SK-N-SH (cell line): ENCODE data around the gene TNIP2. TPM values are rescaled to one million over a fixed set of nuclear protein-coding genes. Genes with fewer than 3 reads are reported as not detected.

Experiments
- CTCF ChIA-PET: fragments of 300-600, 350-600 bp; formaldehyde crosslinking; extraction: SDS; loops from one replicate; lab custom pipeline; 2021; lab: Yijun Ruan, JAX
- POLR2A ChIA-PET: fragments of 350-600 bp; sonication (Branson Sonifier 250); formaldehyde crosslinking; extraction: SDS; loops from one replicate; lab custom pipeline; 2020; ENCODE audit warnings: antibody characterized with exemption, inconsistent platforms; lab: Yijun Ruan, JAX
- DNase-seq: peaks from one replicate; pipeline ENCODE4 v3.0.0; 2012
- H2AFZ ChIP-seq: fragments of 200-600 bp; sonication (generic); 2 replicates; pipeline ENCODE4 v1.8.1; 2016; ENCODE audit warnings: antibody characterized with exemption, mild to moderate bottlenecking, low read depth
- H3F3A ChIP-seq: fragments of 200-600 bp; sonication (generic); replicated peaks from 2 replicates; pipeline ENCODE3; 2016; ENCODE audit warnings: antibody characterized with exemption, mild to moderate bottlenecking; ENCODE audit not compliant: insufficient read depth
- H3K27ac ChIP-seq, 2 experiments: fragments of 200-500 bp in 1 of 2; fragments of 200-600 bp in 1 of 2; sonication (Bioruptor generic) in 1 of 2; sonication (generic), shearing (Covaris generic) in 1 of 2; 2 replicates each; pipeline versions ENCODE4 v1.5.1 to v1.6.1; 2014 to 2016; ENCODE audit warnings: low read depth in 2 of 2, inconsistent platforms in 1 of 2, low read length in 1 of 2, mild to moderate bottlenecking in 1 of 2, mixed read lengths in 1 of 2
- H3K27me3 ChIP-seq: fragments of 200-600 bp; sonication (generic), shearing (Covaris generic); 2 replicates; pipeline ENCODE4 v1.6.1; 2016; ENCODE audit warnings: mixed run types; ENCODE audit not compliant: insufficient read depth
- H3K36me3 ChIP-seq, 2 experiments: fragments of 200-500 bp in 1 of 2; fragments of 200-600 bp in 1 of 2; sonication (Bioruptor generic) in 1 of 2; sonication (generic) in 1 of 2; replicated peaks in 1 of 2; 2 replicates each; pipeline versions ENCODE3 to v1.5.1; 2014 to 2016; ENCODE audit warnings: low read length in 1 of 2, mild to moderate bottlenecking in 1 of 2; ENCODE audit not compliant: insufficient read depth in 2 of 2, control insufficient read depth in 1 of 2
- H3K4me1 ChIP-seq, 2 experiments: fragments of 200-500 bp in 1 of 2; fragments of 200-600 bp in 1 of 2; sonication (Bioruptor generic) in 1 of 2; sonication (generic), shearing (Covaris generic) in 1 of 2; 2 replicates each; pipeline versions ENCODE4 v1.5.1 to v1.6.1; 2014 to 2016; ENCODE audit warnings: low read depth in 1 of 2, low read length in 1 of 2, mixed run types in 1 of 2; ENCODE audit not compliant: insufficient read depth in 2 of 2, control insufficient read depth in 1 of 2
- H3K4me2 ChIP-seq: fragments of 200-600 bp; sonication (generic), shearing (Covaris generic); 2 replicates; pipeline ENCODE4 v1.6.1; 2017; ENCODE audit warnings: mixed run types
- H3K4me3 ChIP-seq, 2 experiments: fragments of 200-500 bp in 1 of 2; fragments of 200-600 bp in 1 of 2; sonication (Bioruptor generic) in 1 of 2; sonication (generic), shearing (Covaris generic) in 1 of 2; 2 replicates each; pipeline versions ENCODE4 v1.5.1 to v1.8.1; 2014 to 2016; ENCODE audit warnings: low read depth in 2 of 2, inconsistent platforms in 1 of 2, low read length in 1 of 2, mild to moderate bottlenecking in 1 of 2, mixed read lengths in 1 of 2, moderate library complexity in 1 of 2
- H3K79me2 ChIP-seq: fragments of 200-600 bp; sonication (generic); 2 replicates; pipeline ENCODE4 v1.8.1; 2017; ENCODE audit warnings: mild to moderate bottlenecking; ENCODE audit not compliant: insufficient read depth
- H3K9ac ChIP-seq: fragments of 200-600 bp; sonication (generic); 2 replicates; pipeline ENCODE4 v1.6.1; 2017; ENCODE audit warnings: mixed run types
- H3K9me2 ChIP-seq: fragments of 200-600 bp; sonication (generic); 2 replicates; pipeline ENCODE4 v1.6.1; 2017; ENCODE audit warnings: mixed run types
- H3K9me3 ChIP-seq: fragments of 200-600 bp; sonication (generic); 2 replicates; pipeline ENCODE4 v1.6.1; 2017; ENCODE audit warnings: mixed run types, mild to moderate bottlenecking, moderate library complexity
- H4K20me1 ChIP-seq: fragments of 200-600 bp; sonication (generic); 2 replicates; pipeline ENCODE4 v1.6.1; 2017; ENCODE audit warnings: mild to moderate bottlenecking, mixed run types; ENCODE audit not compliant: insufficient read depth
- CHD2 ChIP-seq: fragments of 150-350 bp; IDR thresholded peaks from 2 replicates; pipeline ENCODE4 v1.6.1; 2018; ENCODE audit warnings: low read length; ENCODE audit not compliant: partially characterized antibody
- ELF1 ChIP-seq: IDR thresholded peaks from 2 replicates; pipeline ENCODE4 v1.4.0; 2012
- EP300 ChIP-seq, 2 experiments: IDR thresholded peaks; 2 replicates each; pipeline versions ENCODE4 v1.4.0 to v1.6.1; 2012; ENCODE audit warnings: borderline replicate concordance in 1 of 2, low read depth in 1 of 2, low read length in 1 of 2
- EZH2phosphoT487 ChIP-seq: fragments of 200-600 bp; sonication (generic); IDR thresholded peaks from 2 replicates; pipeline ENCODE4 v1.6.1; 2017; ENCODE audit warnings: low read depth, mixed run types, mild to moderate bottlenecking, antibody characterized with exemption, moderate library complexity, borderline replicate concordance
- FOSL2 ChIP-seq: IDR thresholded peaks from 2 replicates; pipeline ENCODE4 v1.4.0; 2012; ENCODE audit warnings: low read depth, mild to moderate bottlenecking, moderate library complexity, borderline replicate concordance
- FOXM1 ChIP-seq: IDR thresholded peaks from 2 replicates; pipeline ENCODE4 v1.4.0; 2012; ENCODE audit warnings: low read depth, mild to moderate bottlenecking
- GABPA ChIP-seq: IDR thresholded peaks from 2 replicates; pipeline ENCODE4 v1.4.0; 2012; ENCODE audit warnings: low read depth, mild to moderate bottlenecking
- MAX ChIP-seq: IDR thresholded peaks from 2 replicates; pipeline ENCODE4 v1.4.0; 2012; ENCODE audit warnings: low read depth
- MEF2A ChIP-seq: IDR thresholded peaks from 2 replicates; pipeline ENCODE4 v1.4.0; 2012; ENCODE audit warnings: low read depth, borderline replicate concordance
- NFIC ChIP-seq: IDR thresholded peaks from 2 replicates; pipeline ENCODE4 v1.4.0; 2012; ENCODE audit warnings: borderline replicate concordance
- NRF1 ChIP-seq: IDR thresholded peaks from 2 replicates; pipeline ENCODE4 v1.6.1; 2012; ENCODE audit warnings: low read depth, mild to moderate bottlenecking, low read length
- RAD21 ChIP-seq: IDR thresholded peaks from 2 replicates; pipeline ENCODE4 v1.6.1; 2012; ENCODE audit warnings: mild to moderate bottlenecking, low read length
- REST ChIP-seq: IDR thresholded peaks from 2 replicates; pipeline ENCODE4 v1.6.1; 2012; ENCODE audit warnings: mild to moderate bottlenecking, low read depth, low read length, moderate library complexity
- RXRA ChIP-seq: IDR thresholded peaks from 2 replicates; pipeline ENCODE4 v1.4.0; 2012; ENCODE audit warnings: low read depth, mild to moderate bottlenecking, borderline replicate concordance
- TCF12 ChIP-seq: IDR thresholded peaks from 2 replicates; pipeline ENCODE4 v1.4.0; 2012
- TEAD4 ChIP-seq: IDR thresholded peaks from 2 replicates; pipeline ENCODE4 v1.4.0; 2012; ENCODE audit warnings: mild to moderate bottlenecking, borderline replicate concordance; ENCODE audit not compliant: insufficient read depth
- USF1 ChIP-seq: IDR thresholded peaks from 2 replicates; pipeline ENCODE4 v1.4.0; 2012; ENCODE audit warnings: low read depth, borderline replicate concordance
- WGBS: methylation state at CpG from one replicate; pipeline ENCODE4 v1.1.6; 2017; ENCODE audit warnings: low lambda C conversion rate; 5-methylcytosine and 5-hydroxymethylcytosine counted together
- polyA plus RNA-seq, 3 experiments: library from polyadenylated mRNA; depleted of rRNA; stranded (reverse); fragments of >200 nt; gene quantifications; 2 replicates each; pipeline ENCODE4 v1.2.3, GENCODE V29; 2012
- TF ChIP-seq, protein P1 (sequence below): IDR thresholded peaks from 2 replicates; pipeline ENCODE4 v1.4.0; 2012; ENCODE audit warnings: low read depth, borderline replicate concordance

The TNIP2 gene
- polyA plus RNA-seq, 1 of the 3 experiments (the other 2 are of a cell fraction): 78.9 TPM

DNA sequence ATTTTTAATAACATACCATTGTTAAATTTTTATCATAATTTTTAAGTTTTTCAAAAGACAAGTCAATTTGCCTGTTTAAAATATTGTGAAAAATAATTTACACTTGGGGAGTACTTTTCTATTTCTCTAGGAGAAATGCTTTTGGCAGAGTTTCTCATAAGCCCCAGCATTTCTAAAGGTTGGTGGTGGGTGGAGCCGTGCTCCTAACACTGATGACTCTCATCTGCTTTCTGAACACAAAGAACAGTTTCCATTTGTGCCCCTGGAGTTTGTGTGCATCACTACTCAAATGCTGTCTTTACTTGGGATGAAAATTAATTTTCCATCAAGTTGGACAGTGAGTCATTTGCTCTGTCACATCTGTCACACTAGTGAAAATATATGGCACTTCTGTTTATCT is 57.6 kb downstream of the TNIP2 start:
- H4K20me1 ChIP-seq: 0 out of 2 replicates have a peak, but pooled peaks cover 5% of the 10 kb centered on the region
- no peaks in the 10 kb centered on the region for H3K27me3 ChIP-seq
- no peaks in the 10 kb centered on the region for H3F3A ChIP-seq
- ChIA-PET CTCF (no interaction called here), POLR2A (no interaction called here)
- no peak overlapping the region for H3K4me3 ChIP-seq
- TF ChIP-seq REST (no peak), NRF1 (no peak)
- no peak overlapping the region for H3K27ac ChIP-seq
- 92% methylated on average over 1 of the region's 1 CpG for WGBS
- H3K9ac ChIP-seq: no peak overlapping the region
- H3K9me3 ChIP-seq: no peaks in the 10 kb centered on the region
- no peak overlapping the region for H2AFZ ChIP-seq
- peaks cover 4% of the 10 kb centered on the region; the same call in 1 of the 2 replicates for H3K79me2 ChIP-seq
- no peak overlapping the region for H3K4me2 ChIP-seq
- no peak for DNase-seq
- no peaks in the 10 kb centered on the region for H3K9me2 ChIP-seq
- peaks cover 61 to 76% of the 10 kb centered on the region in 2 experiments for H3K36me3 ChIP-seq
- no peaks in the 10 kb centered on the region for H3K4me1 ChIP-seq

GRCh38 chr4:2697995-2698414 is 58.1 kb downstream of the TNIP2 start:
- no peak for DNase-seq
- H3K4me3 ChIP-seq: no peak overlapping the region
- H3K4me1 ChIP-seq: no peaks in the 10 kb centered on the region
- H3F3A ChIP-seq: no peaks in the 10 kb centered on the region
- H3K36me3 ChIP-seq: peaks cover 60 to 72% of the 10 kb centered on the region in 2 experiments
- H3K9me3 ChIP-seq: no peaks in the 10 kb centered on the region
- H2AFZ ChIP-seq: no peak overlapping the region
- CTCF ChIA-PET: no interaction called here
- H4K20me1 ChIP-seq: 0 out of 2 replicates have a peak, but pooled peaks cover 5% of the 10 kb centered on the region
- H3K9me2 ChIP-seq: no peaks in the 10 kb centered on the region
- POLR2A ChIA-PET: no interaction called here
- no peak overlapping the region for H3K4me2 ChIP-seq
- peaks cover 4% of the 10 kb centered on the region; the same call in 1 of the 2 replicates for H3K79me2 ChIP-seq
- H3K27me3 ChIP-seq: no peaks in the 10 kb centered on the region
- 98% methylated on average over 6 of the region's 8 CpGs for WGBS
- no peak overlapping the region for H3K9ac ChIP-seq
- no peak overlapping the region; a peak in 1 of 4 replicates for H3K27ac ChIP-seq
- TF ChIP-seq FOSL2 (no peak), EZH2phosphoT487 (no peak), RXRA (no peak), TCF12 (no peak), CHD2 (no peak), ELF1 (no peak), EP300 (IDR thresholded peaks at IDR 0.05; ENCODE audit: borderline replicate concordance in 1 of 2, low read depth in 1 of 2, low read length in 1 of 2) (no peak), FOXM1 (no peak), USF1 (no peak), RAD21 (no peak), MEF2A (no peak), GABPA (no peak), REST (no peak), NFIC (no peak), MAX (no peak), TEAD4 (no peak)
- TF ChIP-seq, protein P1, sequence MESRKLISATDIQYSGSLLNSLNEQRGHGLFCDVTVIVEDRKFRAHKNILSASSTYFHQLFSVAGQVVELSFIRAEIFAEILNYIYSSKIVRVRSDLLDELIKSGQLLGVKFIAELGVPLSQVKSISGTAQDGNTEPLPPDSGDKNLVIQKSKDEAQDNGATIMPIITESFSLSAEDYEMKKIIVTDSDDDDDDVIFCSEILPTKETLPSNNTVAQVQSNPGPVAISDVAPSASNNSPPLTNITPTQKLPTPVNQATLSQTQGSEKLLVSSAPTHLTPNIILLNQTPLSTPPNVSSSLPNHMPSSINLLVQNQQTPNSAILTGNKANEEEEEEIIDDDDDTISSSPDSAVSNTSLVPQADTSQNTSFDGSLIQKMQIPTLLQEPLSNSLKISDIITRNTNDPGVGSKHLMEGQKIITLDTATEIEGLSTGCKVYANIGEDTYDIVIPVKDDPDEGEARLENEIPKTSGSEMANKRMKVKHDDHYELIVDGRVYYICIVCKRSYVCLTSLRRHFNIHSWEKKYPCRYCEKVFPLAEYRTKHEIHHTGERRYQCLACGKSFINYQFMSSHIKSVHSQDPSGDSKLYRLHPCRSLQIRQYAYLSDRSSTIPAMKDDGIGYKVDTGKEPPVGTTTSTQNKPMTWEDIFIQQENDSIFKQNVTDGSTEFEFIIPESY: no peak
